HG03342 (cell line): ENCODE results near the gene MUC5AC.

Experiments
- ATAC-seq: cut with Tn5 transposase; IDR thresholded peaks from one replicate; pipeline ENCODE4 v1.9.1; 2021; ENCODE audit warnings: mild to moderate bottlenecking, moderate library complexity; ENCODE audit not compliant: unreplicated experiment

MUC5AC gene

DNA sequence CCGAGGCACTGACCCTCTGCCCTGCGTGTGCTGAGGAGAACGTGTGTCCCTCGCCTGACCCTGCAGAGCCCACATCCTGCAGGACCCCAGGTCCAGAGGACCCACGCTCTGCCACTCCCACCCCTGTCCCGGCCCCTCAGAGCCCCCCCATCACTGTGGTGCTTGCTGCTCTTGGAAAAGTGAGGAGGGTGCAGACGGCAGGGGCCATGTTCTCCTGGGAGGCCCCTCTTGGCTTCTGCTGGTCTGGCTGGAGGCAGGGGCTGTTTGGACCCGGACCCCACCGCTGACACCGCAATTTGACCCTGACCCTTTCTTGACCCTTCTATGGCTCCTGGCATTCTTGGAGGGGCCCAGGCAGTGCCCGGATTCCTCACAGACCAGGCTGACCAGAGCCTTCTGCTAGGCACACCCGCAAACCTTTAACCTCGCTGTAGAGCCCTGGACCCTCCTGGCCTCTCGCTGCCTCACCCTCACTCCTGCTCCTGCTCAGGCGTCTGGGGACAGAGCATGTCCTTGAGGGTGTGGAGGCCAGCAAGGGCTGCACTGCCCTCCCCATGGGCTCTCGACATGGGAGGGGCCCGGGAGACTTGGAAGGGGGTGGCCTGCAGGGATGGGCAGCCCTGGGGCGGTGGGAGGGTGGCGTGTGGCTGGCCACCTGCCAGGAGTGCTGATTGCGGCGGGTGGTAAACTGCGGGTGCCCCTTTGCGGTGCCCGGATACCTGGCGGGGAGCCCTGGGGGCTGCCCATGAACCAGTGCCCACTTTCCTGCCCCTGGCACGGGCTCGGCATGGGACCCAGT, 37.0 kb upstream of the MUC5AC start:
- ATAC-seq, result no peak

DNA sequence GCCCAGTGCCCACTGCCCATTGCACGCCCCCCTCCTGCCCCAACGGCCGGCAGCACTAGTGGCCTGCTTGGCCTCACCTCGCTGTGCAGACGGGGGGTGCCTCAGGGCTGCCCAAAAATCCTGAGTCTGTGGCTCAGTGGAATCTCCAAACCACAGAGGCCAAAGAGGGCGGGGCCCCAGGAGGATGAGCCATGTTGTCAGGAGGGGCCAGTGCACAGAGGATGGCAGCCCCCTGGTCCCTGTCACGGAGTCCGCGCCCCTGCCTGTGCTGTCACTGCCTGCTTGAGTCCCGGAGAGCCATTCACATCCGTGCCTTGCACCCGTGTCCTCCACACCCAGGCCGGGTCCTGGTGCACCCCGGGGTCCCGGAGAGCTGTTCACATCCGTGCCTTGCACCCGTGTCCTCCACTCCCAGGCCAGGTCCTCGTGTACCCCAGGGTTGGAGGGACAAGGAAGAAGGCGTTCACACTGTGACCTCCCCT, 36.4 kb upstream of the MUC5AC start:
- ATAC-seq, result no peak

DNA sequence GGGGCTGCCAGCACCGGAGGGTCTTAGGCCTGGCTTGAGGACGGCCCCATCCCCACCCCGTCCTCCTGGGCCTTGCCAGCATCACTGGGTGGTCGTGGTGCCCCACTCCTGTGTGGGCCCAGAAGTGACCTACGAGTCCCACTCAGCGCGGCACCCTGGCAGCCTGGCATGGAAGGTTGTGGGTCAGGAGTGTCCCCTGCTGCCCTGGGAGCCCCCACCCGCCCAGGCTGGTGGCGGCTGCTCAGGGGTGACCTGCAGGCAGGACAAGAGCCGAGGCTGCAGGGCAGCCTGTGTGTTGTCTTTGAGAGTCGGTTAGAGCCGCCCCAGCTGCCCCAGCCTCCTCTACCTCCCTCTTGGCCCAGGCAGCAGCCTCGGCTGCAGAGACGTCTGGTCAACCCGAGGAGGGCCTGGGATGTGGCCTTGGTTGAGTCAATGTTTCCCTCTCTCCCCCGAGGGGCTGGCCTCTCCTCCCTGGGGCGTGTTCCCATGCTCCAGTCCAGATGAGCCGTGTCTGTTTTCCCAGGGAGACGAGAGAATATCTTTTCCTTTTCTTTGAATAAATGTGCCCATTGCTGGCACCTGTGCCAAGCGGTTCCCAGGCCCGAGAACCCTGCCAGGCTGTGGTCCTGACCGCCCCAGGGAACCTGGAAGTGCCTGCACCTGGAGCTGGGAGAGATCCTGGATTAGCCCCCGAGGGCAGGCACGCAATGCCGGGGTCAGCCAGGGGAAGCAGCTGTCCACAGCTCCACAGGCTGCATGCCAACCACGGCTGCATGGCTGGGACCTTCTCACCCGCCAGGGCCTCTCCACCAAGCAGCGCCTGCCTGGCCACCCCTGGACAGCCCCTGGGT, 35.7 kb upstream of the MUC5AC start:
- no peak for ATAC-seq

DNA sequence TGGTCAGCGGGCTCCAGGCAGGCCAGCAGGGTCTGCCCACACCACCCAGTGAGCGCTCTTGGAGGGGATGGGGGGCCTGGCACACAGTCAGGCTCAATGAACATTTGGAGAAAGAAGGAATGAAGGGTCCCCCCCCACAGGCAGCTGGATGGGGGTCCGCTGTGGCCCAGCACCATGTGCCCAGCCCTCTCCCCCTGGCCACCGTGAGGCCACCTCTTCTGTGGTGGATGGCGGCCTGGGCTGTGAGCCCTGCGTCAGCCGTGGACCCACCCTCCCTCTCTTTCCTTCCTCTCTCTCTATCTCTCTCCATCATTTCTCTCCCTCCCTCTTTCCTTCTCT, 35.1 kb upstream of the MUC5AC start:
- ATAC-seq, result no peak

DNA sequence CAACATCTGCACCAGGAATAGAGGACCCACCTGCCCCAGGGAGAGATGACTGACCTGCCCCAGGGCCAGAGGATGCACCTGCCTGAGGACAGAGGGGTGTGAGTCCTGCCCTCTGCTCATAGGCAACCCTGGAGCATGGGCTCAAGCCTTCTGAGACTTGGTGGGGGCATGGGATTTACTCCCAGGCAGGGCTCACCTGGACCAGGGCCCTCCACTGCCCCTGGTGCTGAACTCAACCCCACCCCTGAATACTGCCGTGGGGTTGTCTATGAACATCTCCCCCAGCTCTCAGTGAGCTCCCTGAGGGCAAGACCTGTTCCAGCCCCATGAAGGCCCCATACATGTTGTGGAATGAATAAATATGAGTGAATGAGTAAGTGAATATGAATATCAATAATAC, 33.8 kb upstream of the MUC5AC start:
- no peak for ATAC-seq

DNA sequence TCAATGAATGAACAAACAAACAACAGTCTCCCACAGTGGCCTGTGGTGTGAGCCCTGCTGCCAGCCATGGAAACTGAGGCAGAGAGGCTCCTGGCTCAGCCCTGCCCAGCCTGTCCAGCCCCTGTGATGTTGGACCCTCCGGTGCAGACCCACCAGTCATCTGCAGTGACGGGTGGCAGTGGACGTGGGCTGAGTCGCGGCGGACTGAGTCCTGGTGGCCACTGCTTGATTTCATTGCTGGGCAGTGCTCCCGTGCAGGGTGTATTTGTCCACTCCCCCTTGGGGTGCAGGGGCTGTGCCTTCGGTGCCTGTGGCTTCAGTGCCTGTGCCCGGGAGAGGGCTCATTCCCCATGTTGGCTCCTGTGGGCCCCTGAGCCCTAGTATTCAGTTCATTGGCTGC, 31.9 kb upstream of the MUC5AC start:
- no peak for ATAC-seq

DNA sequence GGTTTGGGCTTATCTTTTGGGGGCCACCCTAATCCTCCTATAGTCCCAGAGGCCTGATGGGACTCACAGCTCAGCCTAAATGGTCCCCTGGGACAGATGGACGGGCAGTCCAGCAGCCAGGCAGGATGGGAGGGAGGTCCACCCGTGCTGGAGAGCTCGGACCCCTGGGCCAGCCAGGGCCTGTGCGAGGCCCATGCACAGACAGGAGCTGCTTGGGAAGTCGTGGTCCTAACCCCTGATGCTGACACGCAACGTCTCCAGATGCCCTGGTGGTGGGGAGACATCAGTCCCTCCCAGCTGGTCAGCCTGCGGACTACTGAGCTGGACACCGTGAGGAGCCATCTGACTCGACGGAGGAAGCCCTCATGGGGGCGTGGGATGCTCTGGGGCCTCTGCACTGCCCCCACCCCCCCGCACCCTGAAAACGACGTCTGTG, 31.2 kb upstream of the MUC5AC start:
- no peak for ATAC-seq

DNA sequence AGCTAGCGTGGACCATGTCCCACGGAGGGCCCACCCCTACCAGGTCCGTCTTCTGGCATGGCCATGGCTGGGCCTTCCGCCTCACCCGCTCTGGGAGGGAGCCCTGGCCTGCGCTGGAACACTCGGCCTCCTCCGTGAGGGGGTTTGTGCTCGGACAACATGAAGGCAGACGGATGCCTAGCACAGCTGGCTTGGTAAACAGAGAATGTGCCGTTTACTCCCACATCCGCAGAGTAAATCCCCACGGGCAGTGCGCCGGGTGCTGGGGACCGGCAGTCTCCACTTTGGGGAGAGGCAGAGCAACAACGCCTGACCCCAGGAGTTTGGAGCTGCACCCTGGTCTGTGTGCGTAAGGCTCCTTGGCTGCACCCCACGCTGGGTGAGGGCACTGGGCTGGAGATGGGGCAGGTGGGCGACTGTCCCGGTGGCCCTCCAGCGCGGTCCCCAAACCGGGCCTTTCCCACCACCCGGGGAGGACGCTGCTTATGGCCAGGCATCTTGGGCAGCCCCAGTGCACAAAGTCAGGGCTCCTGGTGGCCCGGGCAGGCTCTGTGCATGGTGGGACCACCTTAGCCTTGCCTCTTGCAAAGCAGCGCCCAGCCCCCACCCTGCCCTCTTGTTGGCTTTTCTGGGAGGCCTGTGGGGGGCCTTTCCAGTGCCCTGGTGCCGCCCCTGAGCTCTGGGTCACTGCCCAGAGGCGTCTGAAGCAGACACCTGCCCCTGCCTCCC, 30.7 kb upstream of the MUC5AC start:
- no peak for ATAC-seq

DNA sequence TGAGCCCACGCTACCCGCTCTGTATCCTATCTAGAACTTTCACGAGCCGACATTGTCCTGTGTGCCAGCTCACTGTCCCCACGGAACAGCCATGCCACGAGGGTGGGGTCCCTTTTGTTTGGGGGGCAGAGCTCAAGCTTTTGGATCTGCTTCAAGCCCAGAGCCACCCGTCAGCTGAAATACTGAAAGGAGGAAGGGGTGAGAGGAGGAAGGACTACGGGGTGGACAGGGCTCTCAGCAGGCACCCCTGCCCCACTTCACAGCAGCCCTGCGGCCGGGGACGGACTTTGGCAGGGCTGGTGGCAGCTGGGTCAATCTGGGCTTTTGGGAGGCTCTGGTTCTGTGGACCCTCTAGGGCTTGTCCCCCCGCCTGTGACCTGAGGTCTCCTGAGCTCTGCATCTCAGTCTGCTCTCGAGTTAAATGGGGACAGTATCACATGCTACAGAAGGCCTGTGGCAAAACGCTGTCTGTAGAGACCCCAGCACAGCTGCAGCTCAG, 30.0 kb upstream of the MUC5AC start:
- no peak for ATAC-seq

DNA sequence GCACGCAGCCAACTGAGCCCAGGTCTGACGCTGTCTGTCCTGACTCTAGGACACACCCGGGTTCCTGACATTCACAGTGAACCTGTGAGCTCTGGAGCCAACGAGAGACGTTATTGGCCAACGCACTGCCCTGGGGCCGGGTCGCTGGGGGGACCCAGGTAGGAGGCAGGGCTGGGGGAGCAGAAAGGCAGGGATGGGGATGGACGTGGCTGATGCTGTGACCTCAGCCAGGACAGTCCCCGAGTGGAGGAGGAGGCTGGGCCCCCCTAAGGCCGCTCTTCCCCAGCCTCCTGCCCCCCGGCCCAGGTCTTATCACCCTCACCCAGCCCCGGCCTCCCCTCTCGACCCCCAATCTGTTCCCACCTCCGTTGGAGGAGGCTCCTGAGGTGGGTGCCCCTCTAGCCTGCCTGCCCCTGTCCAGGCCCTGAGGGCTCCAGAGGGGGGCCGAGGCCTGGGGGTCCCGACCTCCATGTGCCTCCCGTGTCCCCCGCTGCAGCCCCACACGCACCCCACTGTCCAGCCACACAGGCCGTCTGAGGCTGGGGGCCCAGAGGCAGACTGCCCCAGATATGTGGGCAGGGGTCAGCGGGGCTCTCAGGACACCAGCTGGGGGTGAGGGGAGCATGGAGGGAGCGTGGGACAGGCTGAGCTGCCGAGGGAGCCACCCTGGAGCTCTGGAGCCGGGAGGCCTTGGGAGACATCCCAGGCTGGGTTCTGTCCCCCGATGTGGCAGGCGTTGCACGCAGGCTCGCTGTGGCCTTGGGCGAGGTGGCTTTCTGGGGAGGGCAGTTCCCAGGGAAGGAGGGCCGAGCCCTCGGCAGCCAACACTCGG, 29.2 kb upstream of the MUC5AC start:
- no peak for ATAC-seq

DNA sequence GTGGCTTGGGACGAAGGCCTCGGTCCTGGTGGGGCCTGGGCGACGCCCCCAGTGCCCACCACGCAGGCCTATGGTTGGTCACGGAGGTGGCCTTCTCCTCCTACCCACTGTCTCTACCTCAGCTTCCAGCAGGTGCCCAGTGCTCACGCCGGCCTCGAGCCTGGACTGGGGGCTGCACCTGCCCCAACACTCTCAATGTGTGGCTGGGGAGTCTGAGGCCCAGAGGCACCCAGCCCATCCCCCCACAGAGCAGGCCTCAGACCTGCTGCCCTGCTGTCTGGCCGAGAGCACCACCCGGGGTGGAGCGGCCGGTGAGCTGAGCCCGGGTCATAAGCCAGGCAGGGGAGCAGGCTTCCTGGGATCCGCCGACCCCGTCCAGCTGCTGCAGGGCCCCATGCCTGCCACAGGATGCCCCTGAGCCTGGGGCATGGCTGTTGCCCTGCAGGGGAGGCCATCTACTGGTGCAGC, 28.6 kb upstream of the MUC5AC start:
- ATAC-seq, result no peak

DNA sequence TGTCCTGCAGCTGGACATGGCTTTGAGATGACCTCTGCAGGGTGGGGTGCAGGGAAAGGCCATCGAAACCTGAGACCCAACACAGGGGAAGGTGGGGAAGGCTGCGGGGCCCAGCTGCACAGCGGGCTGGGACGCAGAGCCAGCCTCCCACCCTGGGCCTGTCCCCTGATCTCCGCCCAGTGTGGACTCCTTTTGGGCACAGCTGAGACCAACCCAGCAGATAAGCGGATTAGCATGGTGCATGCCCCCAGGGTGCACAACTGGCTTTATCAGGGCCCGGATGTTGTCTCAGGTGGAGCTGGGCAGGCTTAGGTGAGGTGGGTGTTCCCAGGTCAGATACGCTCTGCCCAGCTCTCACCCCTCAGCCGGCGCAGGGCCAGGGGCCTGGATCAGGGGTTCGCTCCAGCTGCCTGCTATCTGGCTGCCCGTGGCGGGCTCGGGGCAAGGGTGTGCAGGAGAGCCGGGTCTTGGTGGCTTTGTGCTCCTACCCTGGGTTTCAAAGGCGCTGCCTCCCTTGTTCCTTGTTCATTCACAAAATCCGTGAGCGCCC, 28.1 kb upstream of the MUC5AC start:
- ATAC-seq, result no peak

DNA sequence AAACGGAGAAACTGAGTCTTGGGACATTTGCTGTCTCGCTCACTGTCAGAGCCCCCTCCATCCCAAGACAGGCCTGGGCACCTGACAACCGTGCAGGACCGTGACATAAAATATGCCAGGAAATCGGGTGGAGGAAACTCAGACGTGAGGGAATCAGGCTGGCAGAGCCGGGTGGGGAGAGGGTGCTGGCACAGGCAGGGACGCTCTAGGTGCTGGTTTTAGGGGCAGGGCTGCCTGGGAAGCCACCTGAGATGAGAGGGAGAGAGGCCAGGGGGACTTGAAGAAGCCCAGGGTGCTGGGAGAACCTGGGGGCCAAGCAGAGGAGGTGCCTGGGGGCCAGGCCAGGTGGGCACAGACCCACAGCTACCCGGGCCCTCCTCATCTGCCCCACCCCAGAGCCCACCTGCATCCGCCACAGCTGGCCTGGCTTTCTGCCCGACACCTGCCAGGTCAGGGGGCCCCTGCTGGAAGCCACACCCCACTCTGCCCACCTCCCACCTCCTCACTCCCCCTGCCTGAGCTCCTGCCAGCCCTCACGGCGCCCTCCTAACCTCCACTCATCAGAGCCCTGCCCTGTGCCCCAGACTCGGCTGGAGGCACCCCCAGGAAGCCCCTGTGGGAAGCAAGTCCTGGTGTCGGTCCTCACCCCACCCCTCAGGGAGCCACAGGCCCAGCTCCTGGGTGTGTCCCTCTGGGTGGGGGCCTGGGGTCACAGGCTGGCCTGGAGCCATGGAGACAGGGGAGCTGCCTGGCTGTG, 27.3 kb upstream of the MUC5AC start:
- ATAC-seq, result no peak

DNA sequence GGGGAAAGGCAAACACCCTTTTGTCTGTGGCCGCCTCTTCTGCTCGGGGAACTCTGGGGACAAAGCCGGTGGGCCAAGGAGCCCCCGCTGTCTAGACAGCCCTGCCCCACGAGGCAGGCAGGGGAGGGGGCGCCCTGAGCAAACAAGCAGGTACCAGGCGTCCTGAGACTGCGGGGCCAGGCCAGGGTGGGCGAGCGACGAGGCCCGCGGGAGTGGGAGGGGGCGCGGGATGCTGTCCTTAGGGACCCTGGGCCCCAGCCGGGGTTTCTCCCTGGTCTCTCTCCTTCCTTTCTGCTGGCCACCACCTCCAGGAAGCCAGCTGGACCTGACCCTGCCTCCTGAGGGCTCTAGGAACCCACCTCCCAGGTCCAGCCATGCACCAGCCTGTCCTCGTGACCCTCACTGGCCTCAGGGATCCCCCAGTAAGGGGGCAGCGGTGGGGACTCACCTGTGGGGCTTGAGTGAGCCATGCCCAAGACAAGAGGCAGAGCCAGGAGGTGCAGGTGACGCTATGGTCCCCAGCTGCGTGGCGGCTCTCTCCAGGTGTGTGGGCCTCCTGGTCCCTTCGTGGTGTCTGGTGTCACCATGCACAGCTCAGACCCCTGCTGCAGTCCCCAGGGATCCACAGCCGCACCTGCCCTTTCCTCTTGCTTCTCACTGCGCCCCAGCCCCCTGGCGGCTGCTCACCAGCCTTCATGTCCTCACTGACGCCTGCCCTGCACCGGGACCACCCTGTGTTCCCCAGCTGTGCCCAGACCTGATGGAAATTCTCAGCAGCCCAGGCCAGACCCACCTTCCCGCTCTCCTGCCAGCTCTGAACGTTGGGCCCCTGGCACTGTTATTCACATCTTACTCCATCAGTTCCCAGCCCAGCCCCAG, 26.5 kb upstream of the MUC5AC start:
- ATAC-seq, result no peak

DNA sequence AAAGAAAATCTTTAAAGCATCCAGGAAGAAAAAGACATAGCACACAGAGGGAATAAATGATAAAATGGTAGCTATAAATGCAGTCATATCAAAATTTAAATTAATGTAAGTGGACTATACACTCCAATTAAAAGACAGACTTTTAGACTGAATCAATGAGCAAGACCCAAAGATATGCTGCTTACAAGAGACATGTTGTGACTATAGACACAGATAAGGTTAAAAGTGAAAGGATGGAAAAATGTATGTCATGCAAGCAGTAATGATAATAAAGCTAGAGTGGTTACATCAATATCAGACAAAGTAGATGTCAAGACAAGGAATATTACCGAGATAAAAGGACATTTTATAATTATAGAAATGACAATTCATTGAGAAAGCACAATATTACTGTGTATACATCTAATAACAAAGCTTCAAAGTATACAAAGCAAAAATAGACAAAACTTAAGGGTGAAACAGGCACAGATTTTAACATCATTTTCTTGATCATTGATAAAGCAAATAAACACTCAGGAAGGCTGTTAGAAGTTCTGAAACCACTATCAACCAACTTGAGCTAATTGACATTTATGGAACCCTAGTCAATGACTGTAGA, 22.8 kb upstream of the MUC5AC start:
- ATAC-seq, result no peak

DNA sequence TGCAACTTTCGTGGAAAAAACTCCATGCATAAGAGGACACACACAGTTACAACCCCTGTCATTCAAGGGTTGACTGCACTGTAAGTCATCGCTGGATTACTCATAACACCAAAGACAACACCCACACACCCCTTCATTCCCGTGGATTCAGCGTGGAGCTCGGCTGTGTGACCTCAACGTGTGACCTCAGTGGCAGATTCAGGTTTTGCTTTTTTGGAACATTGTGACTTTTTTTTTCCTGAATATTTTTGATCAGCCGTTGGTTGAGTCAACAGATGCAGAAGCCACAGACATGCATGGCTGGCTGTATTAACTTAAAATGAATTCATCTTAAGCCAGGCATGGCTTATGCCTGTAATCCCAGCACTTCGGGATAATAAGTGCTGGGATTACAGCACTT, 19.7 kb upstream of the MUC5AC start:
- no peak for ATAC-seq

DNA sequence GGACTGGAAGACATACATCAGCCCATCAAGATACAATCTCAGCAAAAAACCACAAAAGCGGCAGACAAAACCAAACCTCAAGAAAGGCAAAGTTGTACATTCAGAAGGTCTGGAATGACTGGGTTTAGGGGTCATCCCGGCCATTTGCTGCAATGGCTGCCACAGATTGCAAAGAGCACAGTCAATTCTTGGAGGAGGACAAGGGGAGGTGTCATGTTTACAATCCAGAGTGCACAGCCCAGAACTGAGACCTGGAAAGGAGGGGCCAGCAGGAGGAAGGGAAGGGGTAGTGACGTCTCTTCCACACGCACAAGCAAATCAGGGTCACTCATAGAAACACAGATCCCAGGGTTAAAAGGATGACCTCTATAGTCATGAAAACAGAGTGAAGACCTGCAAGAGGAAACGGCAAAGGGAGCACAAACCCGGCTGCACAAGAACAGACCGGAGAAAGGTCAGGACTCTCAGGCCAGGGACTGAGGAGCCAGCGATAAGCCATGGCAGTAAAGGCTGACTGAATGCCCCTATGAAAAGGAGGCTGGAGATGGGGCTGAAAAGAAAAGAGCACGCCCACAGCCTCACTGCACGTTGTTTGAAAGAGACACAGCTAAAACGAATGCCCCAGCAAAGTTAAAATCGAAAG, 18.2 kb upstream of the MUC5AC start:
- no peak for ATAC-seq
